ENCODE measurements around the gene ALLC. TPM values are rescaled to one million over a fixed set of nuclear protein-coding genes. Genes with fewer than 3 reads are reported as not detected.

The ALLC gene
- total and polyA plus RNA-seq, 3 donors from 2014 or later = 8.1 to 35.1 (median 18.5) TPM

- H3K4me1 ChIP-seq = peaks cover 53% of the 10 kb centered on the region
- TF ChIP-seq POLR2A (IDR thresholded peaks at IDR 0.05) = no peak
- TF ChIP-seq, protein P1, sequence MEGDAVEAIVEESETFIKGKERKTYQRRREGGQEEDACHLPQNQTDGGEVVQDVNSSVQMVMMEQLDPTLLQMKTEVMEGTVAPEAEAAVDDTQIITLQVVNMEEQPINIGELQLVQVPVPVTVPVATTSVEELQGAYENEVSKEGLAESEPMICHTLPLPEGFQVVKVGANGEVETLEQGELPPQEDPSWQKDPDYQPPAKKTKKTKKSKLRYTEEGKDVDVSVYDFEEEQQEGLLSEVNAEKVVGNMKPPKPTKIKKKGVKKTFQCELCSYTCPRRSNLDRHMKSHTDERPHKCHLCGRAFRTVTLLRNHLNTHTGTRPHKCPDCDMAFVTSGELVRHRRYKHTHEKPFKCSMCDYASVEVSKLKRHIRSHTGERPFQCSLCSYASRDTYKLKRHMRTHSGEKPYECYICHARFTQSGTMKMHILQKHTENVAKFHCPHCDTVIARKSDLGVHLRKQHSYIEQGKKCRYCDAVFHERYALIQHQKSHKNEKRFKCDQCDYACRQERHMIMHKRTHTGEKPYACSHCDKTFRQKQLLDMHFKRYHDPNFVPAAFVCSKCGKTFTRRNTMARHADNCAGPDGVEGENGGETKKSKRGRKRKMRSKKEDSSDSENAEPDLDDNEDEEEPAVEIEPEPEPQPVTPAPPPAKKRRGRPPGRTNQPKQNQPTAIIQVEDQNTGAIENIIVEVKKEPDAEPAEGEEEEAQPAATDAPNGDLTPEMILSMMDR (IDR thresholded peaks at IDR 0.05) = no peak
- WGBS, 2 donors = 36 to 42% methylated on average over 7 of the region's 7 CpGs
- H3K27me3 ChIP-seq = no peaks in the 10 kb centered on the region
- no peak overlapping the region for H3K27ac ChIP-seq
- intact Hi-C loops (cut with DNase I; ENCODE audit: low total_unique reads) = no loop called here
- no peak overlapping the region for H3K4me3 ChIP-seq
- DNase-seq = peak; percentile 34
- no peaks in the 10 kb centered on the region for H3K36me3 ChIP-seq (ENCODE audit: low read depth, missing control alignments)
- H3K9me3 ChIP-seq = no peaks in the 10 kb centered on the region
Measured at GRCh38 chr2:3630631-3631030, 27.4 kb upstream of the ALLC start.

DNA sequence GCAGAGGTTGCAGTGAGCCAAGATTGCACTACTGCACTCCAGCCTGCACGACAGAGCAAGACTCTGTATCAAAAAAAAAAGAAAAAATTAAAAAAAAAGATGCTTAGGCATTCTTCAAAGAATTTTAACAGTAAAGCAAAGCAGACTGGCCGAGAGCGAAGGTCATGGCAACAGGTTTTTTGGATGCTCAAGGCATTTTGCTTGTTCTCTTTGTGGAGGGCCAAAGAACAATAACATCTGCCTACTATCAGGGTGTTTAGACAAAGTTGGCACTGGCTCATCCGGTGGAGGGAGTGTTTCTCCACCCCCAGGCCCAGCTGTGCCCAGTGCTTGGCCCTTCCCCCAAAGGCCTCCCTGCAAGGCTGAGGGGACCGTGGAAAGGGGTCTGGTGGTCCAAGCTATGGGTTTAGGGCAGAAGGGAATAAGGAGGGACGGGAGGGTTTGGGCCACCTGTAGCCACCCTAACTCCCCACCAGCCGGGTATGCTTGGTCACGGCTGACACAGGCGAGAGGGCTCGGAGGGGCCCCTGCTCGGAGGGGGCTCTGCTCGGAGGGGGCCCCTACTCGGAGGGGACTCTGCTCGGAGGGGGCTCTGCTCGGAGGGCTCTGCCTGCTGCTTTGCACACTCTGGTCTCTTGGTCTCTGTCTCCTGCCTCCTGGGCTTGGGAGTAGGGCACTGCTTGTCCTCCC lies 26.7 kb upstream of the ALLC start:
- peak overlapping the region; percentile 32 to 52 for H3K27ac ChIP-seq
- peak; percentile 27 for DNase-seq
- peaks cover 48% of the 10 kb centered on the region for H3K4me1 ChIP-seq
- intact Hi-C loops (cut with DNase I; ENCODE audit: low total_unique reads) = no loop called here
- H3K27me3 ChIP-seq = no peaks in the 10 kb centered on the region
- no peaks in the 10 kb centered on the region for H3K9me3 ChIP-seq
- TF ChIP-seq, protein P1 (IDR thresholded peaks at IDR 0.05) = no peak
- TF ChIP-seq POLR2A (IDR thresholded peaks at IDR 0.05) = no peak
- H3K36me3 ChIP-seq (ENCODE audit: low read depth, missing control alignments) = no peaks in the 10 kb centered on the region
- no peak overlapping the region for H3K4me3 ChIP-seq
- 50 to 57% methylated on average over 10 to 15 of the region's 15 CpGs for WGBS, 2 donors

DNA sequence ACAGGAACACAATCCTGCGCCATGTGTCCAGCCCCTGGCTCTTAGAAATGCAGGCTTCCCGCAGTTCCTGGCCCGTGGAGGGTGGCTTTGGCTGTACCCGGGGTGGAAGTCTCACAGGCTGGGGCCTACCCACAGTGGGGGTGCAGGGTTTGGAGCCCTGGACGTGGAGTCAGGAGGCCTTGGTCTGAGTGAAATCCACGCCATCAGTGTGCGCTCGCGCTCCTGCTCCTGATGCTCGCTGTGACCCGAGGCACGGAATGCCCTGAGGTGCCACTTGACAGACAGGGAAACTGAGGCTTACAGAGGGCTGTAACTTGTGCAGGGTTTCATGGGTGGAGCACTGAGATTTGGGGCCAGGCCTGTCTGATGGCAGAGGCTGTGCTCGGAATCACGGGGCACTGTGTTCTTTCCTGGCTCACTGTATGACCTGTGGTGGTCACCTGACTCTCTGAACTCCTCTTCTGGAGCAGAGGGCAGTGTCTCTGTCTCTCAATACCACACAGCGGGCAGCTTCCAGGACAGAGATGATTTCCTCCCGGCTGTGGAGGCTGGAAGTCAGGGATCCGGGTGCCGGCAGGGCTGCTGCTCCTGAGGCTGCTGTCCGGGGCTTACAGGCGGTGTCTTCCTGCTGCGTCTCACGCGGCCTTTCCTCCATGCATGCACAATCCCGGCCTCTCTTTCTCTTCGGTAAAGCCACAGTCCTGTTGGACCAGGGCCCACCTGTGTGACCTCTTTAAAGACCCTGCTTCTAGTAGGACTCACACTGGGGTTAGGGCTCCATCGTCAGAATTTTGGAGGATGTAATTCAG lies 25.9 kb upstream of the ALLC start:
- 80 to 84% methylated on average over 11 to 26 of the region's 26 CpGs for WGBS, 2 donors
- intact Hi-C loops (cut with DNase I; ENCODE audit: low total_unique reads) = no loop called here
- Histone ChIP-seq H3K4me3 (no peak overlapping the region), H3K4me1 (peaks cover 41% of the 10 kb centered on the region), H3K9me3 (no peaks in the 10 kb centered on the region), H3K27me3 (no peaks in the 10 kb centered on the region), H3K36me3 (ENCODE audit: low read depth, missing control alignments) (no peaks in the 10 kb centered on the region), H3K27ac (peak overlapping the region; percentile 32 to 52)
- TF ChIP-seq, protein P1 (IDR thresholded peaks at IDR 0.05) = no peak
- no peak for TF ChIP-seq POLR2A (IDR thresholded peaks at IDR 0.05)
- peak; percentile 12 for DNase-seq

DNA sequence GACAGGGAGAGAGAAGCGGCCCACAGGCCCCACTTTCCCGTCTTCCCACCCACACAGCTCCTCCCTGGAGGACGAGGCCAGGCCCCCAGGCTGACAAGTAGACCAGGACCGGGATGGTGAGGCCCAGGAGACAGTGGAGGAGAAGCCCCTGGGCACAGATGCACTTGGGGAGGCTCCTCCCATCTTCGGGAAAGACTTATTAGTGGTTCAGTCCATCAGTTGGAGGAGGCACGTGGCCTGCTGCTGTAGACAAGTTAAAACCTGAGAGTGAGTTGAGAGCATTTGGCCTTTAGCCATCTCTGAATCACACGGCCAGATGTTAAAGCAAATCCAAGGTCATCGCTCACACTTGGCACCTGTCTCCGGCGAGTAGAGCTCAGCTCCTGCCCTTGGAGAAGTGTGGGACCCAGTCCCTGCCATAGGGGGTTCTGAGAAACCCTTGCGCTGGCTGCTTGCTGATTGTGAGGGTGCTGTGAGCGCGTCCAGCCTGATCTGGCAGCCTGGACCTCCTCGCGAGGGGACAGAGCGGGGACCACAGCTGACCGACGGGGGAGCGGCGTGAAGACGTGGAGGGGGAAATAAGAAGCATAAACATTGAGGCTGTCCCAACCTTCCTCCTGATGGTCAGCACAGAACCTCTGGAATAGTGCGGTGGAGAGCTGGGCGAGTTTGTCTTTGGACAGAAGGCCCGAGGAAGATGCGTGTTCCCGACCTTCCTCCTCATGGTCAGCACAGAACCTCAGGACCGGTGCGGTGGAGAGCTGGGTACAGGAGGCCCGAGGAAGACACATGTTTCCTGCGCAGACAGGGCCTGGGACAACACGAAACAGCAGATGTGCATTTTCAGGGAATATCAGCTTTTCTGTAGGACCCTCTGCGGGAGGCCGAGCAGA lies 24.7 kb upstream of the ALLC start:
- Histone ChIP-seq H3K27me3 (no peaks in the 10 kb centered on the region), H3K27ac (peak overlapping the region; percentile 9 to 66), H3K36me3 (ENCODE audit: low read depth, missing control alignments) (no peaks in the 10 kb centered on the region), H3K4me3 (no peak overlapping the region), H3K9me3 (no peaks in the 10 kb centered on the region), H3K4me1 (peaks cover 41% of the 10 kb centered on the region)
- 73 to 75% methylated on average over 27 to 33 of the region's 33 CpGs for WGBS, 2 donors
- DNase-seq = peak; percentile 37
- intact Hi-C loops (cut with DNase I; ENCODE audit: low total_unique reads) = no loop called here
- no peak for TF ChIP-seq POLR2A (IDR thresholded peaks at IDR 0.05)
- TF ChIP-seq, protein P1 (IDR thresholded peaks at IDR 0.05) = no peak

Measured in testis (tissue), 3 donors.